HG03469 (cell line): ENCODE measurements around the gene ANKHD1.
"Not testable (repeated sequence)": the region's sequence is repeated elsewhere in the genome, so short reads cannot be mapped to it uniquely, and the experiment has no call there.

Source experiments
- ATAC-seq: cut with Tn5 transposase; IDR thresholded peaks from one replicate; pipeline ENCODE4 v1.9.1; 2021; ENCODE audit warnings: mild to moderate bottlenecking, moderate library complexity, moderate number of reproducible peaks; ENCODE audit not compliant: unreplicated experiment

ANKHD1 gene

DNA sequence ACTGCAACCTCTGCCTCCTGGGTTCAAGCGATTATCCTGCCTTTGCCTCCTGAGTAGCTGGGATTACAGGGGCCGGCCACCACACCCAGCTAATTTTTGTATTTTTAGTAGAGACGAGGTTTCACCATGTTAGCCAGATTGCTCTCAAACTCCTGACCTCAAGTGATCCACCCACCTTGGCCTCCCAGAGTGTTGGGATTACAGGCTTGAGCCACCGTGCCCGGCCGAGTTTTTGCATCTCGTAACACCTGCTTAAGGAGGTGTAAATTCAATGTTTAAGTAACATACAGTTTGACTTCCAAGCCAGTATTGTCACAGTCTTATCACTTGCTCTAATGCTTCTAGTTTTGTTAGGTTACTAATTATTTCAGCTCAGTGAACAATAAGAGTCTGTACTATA is 19.7 kb downstream of the ANKHD1 start:
- ATAC-seq: not testable (repeated sequence)

GRCh38 chr5:140423609-140424008 is 22.0 kb downstream of the ANKHD1 start:
- ATAC-seq: no peak

GRCh38 chr5:140424135-140424534 is 22.5 kb downstream of the ANKHD1 start:
- no peak for ATAC-seq

DNA sequence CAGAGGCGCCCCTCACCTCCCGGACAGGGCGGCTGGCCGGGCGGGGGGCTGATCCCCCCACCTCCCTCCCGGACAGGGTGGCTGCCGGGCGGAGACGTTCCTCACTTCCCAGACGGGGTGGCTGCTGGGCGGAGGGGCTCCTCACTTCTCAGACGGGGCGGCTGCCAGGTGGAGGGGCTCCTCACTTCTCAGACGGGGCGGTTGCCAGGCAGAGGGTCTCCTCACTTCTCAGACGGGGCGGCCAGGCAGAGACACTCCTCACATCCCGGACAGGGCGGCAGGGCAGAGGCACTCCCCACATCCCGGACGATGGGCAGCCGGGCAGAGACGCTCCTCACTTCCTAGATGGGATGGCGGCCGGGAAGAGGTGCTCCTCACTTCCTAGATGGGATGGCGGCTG is 26.1 kb downstream of the ANKHD1 start:
- not testable (repeated sequence) for ATAC-seq

- no peak for ATAC-seq
Measured at GRCh38 chr5:140429724-140430123, 28.1 kb downstream of the ANKHD1 start.

DNA sequence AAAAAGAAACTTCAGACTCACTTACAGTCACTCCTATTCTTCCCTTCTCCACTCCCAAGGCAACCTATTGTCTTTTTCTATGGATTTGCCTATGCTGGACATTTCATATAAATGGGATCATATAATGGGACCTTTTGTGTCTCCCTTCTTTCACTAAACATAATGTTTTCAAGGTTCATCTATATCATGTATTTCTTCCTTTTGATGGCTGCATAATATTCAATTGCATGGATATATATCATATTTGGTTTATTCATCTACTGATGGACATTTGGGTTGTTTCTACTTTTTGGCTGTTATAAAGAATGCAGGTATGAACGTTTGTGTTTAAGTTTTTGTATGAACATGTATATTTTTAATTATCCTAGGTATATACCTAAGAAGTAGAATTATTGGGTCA is 30.6 kb downstream of the ANKHD1 start:
- ATAC-seq: no peak

- ATAC-seq: no peak
Measured at GRCh38 chr5:140432916-140433315, 31.3 kb downstream of the ANKHD1 start.

GRCh38 chr5:140457368-140457767 is 55.7 kb downstream of the ANKHD1 start:
- ATAC-seq: not testable (repeated sequence)

DNA sequence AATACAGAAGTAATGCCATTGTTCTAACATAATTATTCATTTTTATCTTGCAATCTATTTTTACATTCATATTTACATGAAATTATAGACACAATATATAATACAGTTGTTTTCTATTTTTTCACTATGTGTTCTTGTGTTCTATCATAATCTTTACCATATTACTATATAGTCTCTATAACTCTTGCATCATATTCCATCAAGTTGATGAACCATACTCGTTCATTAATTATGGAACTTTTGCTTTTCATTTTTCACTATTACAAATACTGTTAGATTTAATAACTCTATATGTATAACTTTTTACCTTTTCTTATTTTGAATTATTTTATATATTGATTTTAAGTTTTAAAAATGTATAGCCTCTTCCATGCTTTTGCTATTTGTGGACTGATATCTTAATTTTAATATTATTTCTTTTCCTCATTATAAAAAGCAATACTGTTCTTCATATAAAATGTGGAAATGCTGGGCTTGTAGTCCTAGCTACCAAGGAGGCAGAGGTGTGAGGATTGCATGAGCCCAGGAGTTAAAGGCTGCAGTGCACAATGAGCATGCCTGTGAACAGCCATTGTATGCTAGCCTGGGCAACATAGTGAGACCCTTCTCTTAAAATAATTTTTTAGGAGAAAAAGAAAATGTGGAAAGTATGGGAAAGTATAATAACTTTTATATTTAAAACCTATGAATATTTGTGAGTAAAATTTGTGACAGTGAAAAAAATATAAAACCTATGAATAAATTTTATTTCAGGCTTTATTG is 65.5 kb downstream of the ANKHD1 start:
- ATAC-seq: no peak

DNA sequence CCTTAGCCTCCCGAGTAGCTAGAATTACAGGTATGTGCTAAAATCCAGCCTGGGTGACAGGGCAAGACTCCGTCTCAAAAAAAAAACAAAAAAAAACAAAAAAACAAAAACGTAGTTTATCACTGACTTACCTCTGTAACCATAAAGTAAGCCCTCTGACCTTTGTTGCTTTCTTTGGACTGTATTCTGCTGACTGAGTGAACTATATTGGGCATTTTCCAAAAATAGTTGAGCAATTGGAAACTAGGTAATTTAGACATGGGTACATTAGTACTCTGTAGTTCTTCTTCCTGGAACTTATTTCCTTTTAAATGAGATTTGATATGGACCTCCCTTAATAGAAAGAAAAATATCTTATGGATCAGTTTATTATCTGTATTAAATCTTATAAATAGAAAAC is 66.6 kb downstream of the ANKHD1 start:
- no peak for ATAC-seq

- no peak for ATAC-seq
Measured at GRCh38 chr5:140469259-140469658, 67.6 kb downstream of the ANKHD1 start.

DNA sequence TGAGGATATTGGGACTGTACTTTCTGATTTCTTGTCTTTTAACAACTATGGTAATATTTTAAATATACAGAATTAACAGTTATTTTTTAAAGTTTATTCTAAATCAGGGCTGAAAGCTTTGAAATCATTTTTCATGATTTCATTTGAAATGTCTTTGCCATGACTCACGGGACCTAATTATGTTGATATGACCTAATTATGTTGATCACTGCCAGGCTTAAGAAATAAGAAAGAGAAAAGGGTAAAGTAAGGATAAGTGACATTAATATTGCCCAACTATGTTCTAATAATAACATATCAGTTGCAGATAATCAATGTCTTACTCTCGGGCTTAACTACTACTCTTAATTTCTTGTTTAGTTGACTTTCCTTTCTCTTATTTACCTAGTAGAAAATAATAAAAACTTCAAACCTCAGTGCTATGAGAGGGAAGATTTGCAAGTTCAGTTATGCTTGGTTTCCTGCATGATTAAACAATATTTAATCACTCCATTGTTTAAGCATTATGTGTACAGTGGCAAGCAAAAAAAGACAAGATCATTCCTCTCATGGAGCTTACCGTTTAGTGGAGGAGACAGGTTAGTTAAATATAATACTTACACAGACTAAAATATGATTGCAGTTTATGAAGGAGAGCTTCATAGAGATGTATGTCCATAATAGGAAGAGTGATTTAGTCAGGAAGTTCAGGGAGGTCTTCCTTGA is 78.8 kb downstream of the ANKHD1 start:
- no peak for ATAC-seq

- ATAC-seq: no peak
Measured at GRCh38 chr5:140481758-140482157, 80.1 kb downstream of the ANKHD1 start.

DNA sequence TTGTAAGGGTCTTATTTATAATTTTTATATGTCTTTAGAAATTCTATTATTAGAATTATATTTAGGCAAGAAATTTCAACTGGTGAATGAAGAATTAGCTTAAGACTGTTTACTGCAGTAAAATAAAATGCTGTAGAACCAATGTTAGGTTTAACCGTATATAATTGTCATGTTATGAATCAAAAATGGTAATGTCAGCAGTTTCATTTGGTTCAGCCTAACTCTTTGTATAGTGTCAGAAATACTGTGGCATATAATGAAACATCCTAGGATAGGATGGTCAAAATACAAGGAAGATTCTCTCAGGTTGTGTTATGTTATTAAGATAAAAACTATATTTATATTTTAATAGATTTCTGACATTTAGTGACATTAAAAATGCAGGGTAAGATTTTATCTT is 81.4 kb downstream of the ANKHD1 start:
- no peak for ATAC-seq

- not testable (repeated sequence) for ATAC-seq
Measured at GRCh38 chr5:140488141-140488540, 86.5 kb downstream of the ANKHD1 start.

- no peak for ATAC-seq
Measured at GRCh38 chr5:140488914-140489313, 87.3 kb downstream of the ANKHD1 start.

DNA sequence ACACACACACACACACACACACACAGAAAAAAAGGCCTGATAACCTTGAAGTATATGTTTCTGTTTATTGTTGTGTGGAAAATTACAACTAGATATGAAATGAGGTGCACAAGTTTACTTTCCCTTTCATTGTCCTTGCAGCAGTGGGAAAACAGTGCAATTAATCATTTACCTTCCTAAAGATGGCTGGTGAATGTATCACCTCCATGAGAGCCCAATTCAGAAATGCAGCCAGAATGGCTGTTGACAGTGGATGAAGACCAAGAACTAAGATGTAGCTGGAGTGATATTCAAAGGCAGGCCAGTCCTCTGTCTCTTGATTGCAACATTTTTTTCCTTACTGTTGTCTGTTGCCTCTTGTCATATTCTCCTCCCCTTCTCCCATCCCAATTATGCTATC is 96.3 kb downstream of the ANKHD1 start:
- ATAC-seq: no peak

- no peak for ATAC-seq
Measured at GRCh38 chr5:140498591-140498990, 97.0 kb downstream of the ANKHD1 start.

DNA sequence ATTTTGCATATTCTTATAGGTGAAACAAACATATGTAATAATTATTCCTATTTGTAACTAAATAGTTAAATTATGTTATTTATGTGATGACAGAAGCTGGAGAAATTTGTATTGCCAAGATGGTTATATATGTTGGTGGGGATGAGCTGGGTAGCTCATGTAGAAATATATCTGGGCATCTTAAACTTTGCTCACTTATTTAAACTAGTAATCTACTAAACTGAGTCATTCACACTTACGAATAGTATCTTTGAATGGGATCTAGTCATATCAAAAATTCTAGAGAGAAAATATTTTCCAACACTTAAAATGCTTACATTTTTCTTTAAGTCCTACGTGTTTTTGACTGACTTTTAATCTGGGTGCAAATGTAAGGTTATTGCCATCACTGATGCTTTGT is 101.2 kb downstream of the ANKHD1 start:
- ATAC-seq: no peak

DNA sequence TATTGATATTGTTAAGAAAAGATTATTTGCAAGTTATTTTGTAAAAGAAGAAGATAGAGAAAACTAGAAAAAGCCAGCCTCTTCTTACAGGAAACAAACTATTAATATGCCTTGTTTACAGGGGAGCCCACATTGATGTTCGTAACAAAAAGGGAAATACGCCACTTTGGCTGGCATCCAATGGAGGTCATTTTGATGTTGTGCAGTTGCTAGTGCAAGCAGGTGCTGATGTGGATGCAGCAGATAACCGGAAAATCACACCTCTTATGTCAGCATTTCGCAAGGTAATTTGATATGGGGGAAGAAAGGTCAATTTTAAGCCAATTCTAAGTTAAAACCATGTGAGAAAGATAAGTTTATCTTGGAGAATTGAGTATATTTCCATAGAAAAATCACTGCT is 108.3 kb downstream of the ANKHD1 start:
- no peak for ATAC-seq

- ATAC-seq: no peak
Measured at GRCh38 chr5:140513124-140513523, 111.5 kb downstream of the ANKHD1 start.

GRCh38 chr5:140524003-140524402 is 122.4 kb downstream of the ANKHD1 start:
- ATAC-seq: no peak
